Neural cell (in vitro differentiated cells): ENCODE results near the gene VPS8. TPM values are rescaled to one million over a fixed set of nuclear protein-coding genes. Genes with fewer than 3 reads are reported as not detected.

Experiments used
- H2AFZ ChIP-seq: fragments of 200-600, 300-800 bp; sonication (generic), shearing (Covaris generic); 2 replicates; pipeline ENCODE4 v1.6.0; 2014; ENCODE audit warnings: low read depth, mild to moderate bottlenecking, antibody characterized with exemption, low read length, moderate library complexity
- H3F3A ChIP-seq: fragments of 200-600 bp; shearing (Covaris generic); 2 replicates; pipeline ENCODE4 v1.6.1; 2016; ENCODE audit warnings: mild to moderate bottlenecking, moderate library complexity, mixed read lengths, antibody characterized with exemption, low read length; ENCODE audit not compliant: insufficient read depth, poor library complexity, severe bottlenecking
- H3K27ac ChIP-seq: fragments of 200-600, 300-800 bp; sonication (generic), shearing (Covaris generic); 2 replicates; pipeline ENCODE4 v1.5.1; 2014; ENCODE audit warnings: mild to moderate bottlenecking, low read length, moderate library complexity
- H3K27me3 ChIP-seq: fragments of 300-800, 200-600 bp; sonication (generic), shearing (Covaris generic); 2 replicates; pipeline ENCODE4 v1.6.0; 2014; ENCODE audit warnings: mild to moderate bottlenecking, low read depth, low read length, moderate library complexity; ENCODE audit not compliant: insufficient read depth
- H3K36me3 ChIP-seq: fragments of 300-800, 200-600 bp; sonication (generic), shearing (Covaris generic); 2 replicates; pipeline ENCODE4 v1.5.1; 2014; ENCODE audit warnings: mild to moderate bottlenecking, antibody characterized with exemption, low read length, moderate library complexity; ENCODE audit not compliant: insufficient read depth
- H3K4me2 ChIP-seq: fragments of 300-800, 200-600 bp; sonication (generic), shearing (Covaris generic); 2 replicates; pipeline ENCODE4 v1.6.0; 2014; ENCODE audit warnings: mild to moderate bottlenecking, low read length
- H3K4me3 ChIP-seq: fragments of 300-800, 200-600 bp; sonication (generic), shearing (Covaris generic); 2 replicates; pipeline ENCODE4 v1.5.1; 2014; ENCODE audit warnings: mild to moderate bottlenecking, low read length, moderate library complexity
- H3K79me2 ChIP-seq: fragments of 200-600 bp; shearing (Covaris generic); replicated peaks from 2 replicates; pipeline ENCODE4 v1.6.0; 2014; ENCODE audit warnings: mild to moderate bottlenecking, low read length, moderate library complexity; ENCODE audit not compliant: insufficient read depth
- H3K9ac ChIP-seq: fragments of 300-800, 200-600 bp; sonication (generic), shearing (Covaris generic); 2 replicates; pipeline ENCODE4 v1.6.1; 2016; ENCODE audit warnings: mild to moderate bottlenecking, low read length, mixed read lengths
- H3K9me2 ChIP-seq: fragments of 200-600 bp; shearing (Covaris generic); 2 replicates; pipeline ENCODE4 v1.6.1; 2016; ENCODE audit warnings: mild to moderate bottlenecking, low read length, mixed read lengths; ENCODE audit not compliant: insufficient read depth
- H3K9me3 ChIP-seq: fragments of 200-600, 300-800 bp; sonication (generic), shearing (Covaris generic); 2 replicates; pipeline ENCODE4 v1.6.1; 2016; ENCODE audit warnings: mild to moderate bottlenecking, mixed run types, low read length, moderate library complexity, mixed read lengths
- H4K20me1 ChIP-seq: fragments of 200-600 bp; shearing (Covaris generic); 2 replicates; pipeline ENCODE4 v1.6.1; 2016; ENCODE audit warnings: mild to moderate bottlenecking, mixed run types; ENCODE audit not compliant: insufficient read depth
- EP300 ChIP-seq: fragments of 450-650 bp; conservative IDR thresholded peaks from 2 replicates; pipeline ENCODE4 v1.6.1; 2014; ENCODE audit warnings: antibody characterized with exemption, mild to moderate bottlenecking, moderate library complexity; ENCODE audit not compliant: poor library complexity, severe bottlenecking
- EZH2 ChIP-seq: fragments of 200-600, 300-800 bp; shearing (Covaris generic), sonication (generic); IDR thresholded peaks from 2 replicates; pipeline ENCODE4 v1.6.1; 2014; ENCODE audit warnings: antibody characterized with exemption, low read length, borderline replicate concordance, mild to moderate bottlenecking; ENCODE audit not compliant: insufficient read depth, poor library complexity, severe bottlenecking
- MXI1 ChIP-seq: fragments of 450-650 bp; conservative IDR thresholded peaks from 2 replicates; pipeline ENCODE4 v1.6.1; 2014; ENCODE audit warnings: antibody characterized with exemption, mild to moderate bottlenecking; ENCODE audit not compliant: poor library complexity, severe bottlenecking
- POLR2AphosphoS5 ChIP-seq: IDR thresholded peaks from 2 replicates; pipeline ENCODE4 v1.6.1; 2012
- RAD21 ChIP-seq: fragments of 450-650 bp; conservative IDR thresholded peaks from 2 replicates; pipeline ENCODE4 v1.6.1; 2014; ENCODE audit warnings: antibody characterized with exemption, mild to moderate bottlenecking, moderate library complexity
- SMC3 ChIP-seq: fragments of 450-650 bp; conservative IDR thresholded peaks from 2 replicates; pipeline ENCODE4 v1.6.1; 2014; ENCODE audit warnings: antibody characterized with exemption, mild to moderate bottlenecking, moderate library complexity; ENCODE audit not compliant: poor library complexity
- TAF1 ChIP-seq: IDR thresholded peaks from 2 replicates; pipeline ENCODE4 v1.6.1; 2012; ENCODE audit warnings: low read depth
- polyA plus RNA-seq: library from polyadenylated mRNA; depleted of rRNA; stranded (reverse); fragments of >200 nt; gene quantifications from 2 replicates; pipeline ENCODE4 v1.2.3, GENCODE V29; 2014
- TF ChIP-seq, protein P1 (sequence below): IDR thresholded peaks from 2 replicates; pipeline ENCODE4 v1.6.1; 2012; ENCODE audit warnings: borderline replicate concordance
- TF ChIP-seq, protein P2 (sequence below): fragments of 450-650 bp; IDR thresholded peaks from 2 replicates; pipeline ENCODE4 v1.5.1; 2014; ENCODE audit warnings: antibody characterized with exemption, mild to moderate bottlenecking, moderate library complexity; ENCODE audit not compliant: poor library complexity, severe bottlenecking

Gene VPS8
- polyA plus RNA-seq, 1 donor from 2014 or later: 146 TPM

DNA sequence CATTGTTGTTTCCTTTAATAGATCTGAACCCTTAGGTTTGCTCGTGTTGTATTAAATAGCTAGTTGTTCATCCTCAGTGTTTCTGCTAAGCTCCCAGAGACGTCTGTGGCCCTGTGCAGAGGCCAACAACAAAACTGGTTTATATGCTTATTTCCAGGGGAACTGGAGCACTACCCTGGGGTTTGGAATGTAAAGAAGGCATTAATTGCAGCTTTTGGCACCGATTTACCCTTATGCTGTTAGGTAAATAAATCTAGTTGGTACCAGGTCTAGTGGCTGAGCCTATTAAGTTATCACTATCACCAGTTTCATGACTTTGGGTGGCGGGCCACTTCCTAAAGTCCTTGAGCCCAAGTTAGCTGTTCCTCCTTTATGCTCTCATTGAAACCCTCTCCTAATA, 12.0 kb downstream of the VPS8 start:
- TF ChIP-seq, protein P1, sequence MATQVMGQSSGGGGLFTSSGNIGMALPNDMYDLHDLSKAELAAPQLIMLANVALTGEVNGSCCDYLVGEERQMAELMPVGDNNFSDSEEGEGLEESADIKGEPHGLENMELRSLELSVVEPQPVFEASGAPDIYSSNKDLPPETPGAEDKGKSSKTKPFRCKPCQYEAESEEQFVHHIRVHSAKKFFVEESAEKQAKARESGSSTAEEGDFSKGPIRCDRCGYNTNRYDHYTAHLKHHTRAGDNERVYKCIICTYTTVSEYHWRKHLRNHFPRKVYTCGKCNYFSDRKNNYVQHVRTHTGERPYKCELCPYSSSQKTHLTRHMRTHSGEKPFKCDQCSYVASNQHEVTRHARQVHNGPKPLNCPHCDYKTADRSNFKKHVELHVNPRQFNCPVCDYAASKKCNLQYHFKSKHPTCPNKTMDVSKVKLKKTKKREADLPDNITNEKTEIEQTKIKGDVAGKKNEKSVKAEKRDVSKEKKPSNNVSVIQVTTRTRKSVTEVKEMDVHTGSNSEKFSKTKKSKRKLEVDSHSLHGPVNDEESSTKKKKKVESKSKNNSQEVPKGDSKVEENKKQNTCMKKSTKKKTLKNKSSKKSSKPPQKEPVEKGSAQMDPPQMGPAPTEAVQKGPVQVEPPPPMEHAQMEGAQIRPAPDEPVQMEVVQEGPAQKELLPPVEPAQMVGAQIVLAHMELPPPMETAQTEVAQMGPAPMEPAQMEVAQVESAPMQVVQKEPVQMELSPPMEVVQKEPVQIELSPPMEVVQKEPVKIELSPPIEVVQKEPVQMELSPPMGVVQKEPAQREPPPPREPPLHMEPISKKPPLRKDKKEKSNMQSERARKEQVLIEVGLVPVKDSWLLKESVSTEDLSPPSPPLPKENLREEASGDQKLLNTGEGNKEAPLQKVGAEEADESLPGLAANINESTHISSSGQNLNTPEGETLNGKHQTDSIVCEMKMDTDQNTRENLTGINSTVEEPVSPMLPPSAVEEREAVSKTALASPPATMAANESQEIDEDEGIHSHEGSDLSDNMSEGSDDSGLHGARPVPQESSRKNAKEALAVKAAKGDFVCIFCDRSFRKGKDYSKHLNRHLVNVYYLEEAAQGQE: no peak
- TF ChIP-seq MXI1 (no peak), EP300 (no peak), POLR2AphosphoS5 (no peak), TAF1 (no peak), RAD21 (no peak), EZH2 (no peak), SMC3 (no peak)
- TF ChIP-seq, protein P2, sequence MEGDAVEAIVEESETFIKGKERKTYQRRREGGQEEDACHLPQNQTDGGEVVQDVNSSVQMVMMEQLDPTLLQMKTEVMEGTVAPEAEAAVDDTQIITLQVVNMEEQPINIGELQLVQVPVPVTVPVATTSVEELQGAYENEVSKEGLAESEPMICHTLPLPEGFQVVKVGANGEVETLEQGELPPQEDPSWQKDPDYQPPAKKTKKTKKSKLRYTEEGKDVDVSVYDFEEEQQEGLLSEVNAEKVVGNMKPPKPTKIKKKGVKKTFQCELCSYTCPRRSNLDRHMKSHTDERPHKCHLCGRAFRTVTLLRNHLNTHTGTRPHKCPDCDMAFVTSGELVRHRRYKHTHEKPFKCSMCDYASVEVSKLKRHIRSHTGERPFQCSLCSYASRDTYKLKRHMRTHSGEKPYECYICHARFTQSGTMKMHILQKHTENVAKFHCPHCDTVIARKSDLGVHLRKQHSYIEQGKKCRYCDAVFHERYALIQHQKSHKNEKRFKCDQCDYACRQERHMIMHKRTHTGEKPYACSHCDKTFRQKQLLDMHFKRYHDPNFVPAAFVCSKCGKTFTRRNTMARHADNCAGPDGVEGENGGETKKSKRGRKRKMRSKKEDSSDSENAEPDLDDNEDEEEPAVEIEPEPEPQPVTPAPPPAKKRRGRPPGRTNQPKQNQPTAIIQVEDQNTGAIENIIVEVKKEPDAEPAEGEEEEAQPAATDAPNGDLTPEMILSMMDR: no peak
- H3K9me3 ChIP-seq: no peaks in the 10 kb centered on the region
- no peaks in the 10 kb centered on the region for H3K9me2 ChIP-seq
- no peak overlapping the region for H3K4me3 ChIP-seq
- no peak overlapping the region for H3K27ac ChIP-seq
- no peak overlapping the region for H3K9ac ChIP-seq
- no peaks in the 10 kb centered on the region for H3K79me2 ChIP-seq
- H3K27me3 ChIP-seq: no peaks in the 10 kb centered on the region
- H3F3A ChIP-seq: no peaks in the 10 kb centered on the region
- no peak overlapping the region for H2AFZ ChIP-seq
- peaks cover 2% of the 10 kb centered on the region for H3K36me3 ChIP-seq
- H4K20me1 ChIP-seq: no peaks in the 10 kb centered on the region
- no peak overlapping the region for H3K4me2 ChIP-seq

DNA sequence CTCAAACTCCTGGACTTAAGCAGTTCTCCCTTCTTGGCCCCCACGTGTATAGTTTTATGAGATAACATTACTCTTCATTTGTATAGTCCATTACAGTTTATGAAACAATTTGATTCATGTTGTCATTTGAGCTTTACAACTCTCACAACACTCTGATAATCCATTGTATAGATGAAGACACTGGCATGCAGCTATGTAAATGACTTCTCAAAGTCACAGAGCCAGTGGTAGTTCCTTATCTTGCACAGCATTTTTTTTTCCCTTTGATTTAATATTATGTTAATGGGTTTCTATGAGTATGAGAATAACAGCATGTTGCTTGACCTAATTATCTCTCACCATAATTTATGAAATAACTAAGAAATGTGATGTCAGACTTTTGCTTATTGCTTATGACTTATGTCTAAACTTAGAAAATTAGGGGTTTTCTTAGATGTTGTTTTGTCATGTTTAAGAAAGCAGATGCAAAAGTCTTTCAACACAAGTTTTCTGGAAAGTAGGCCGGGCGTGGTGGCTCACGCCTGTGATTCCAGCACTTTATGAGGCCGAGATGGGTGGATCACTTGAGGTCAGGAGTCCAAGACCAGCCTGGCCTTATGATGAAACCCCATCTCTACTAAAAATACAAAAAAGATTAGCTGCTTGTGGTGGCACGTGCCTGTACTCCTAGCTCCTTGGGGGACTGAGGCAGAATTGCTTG, 13.3 kb downstream of the VPS8 start:
- Histone ChIP-seq H3K4me2 (no peak overlapping the region), H3K9me2 (no peaks in the 10 kb centered on the region), H3F3A (no peaks in the 10 kb centered on the region), H4K20me1 (no peaks in the 10 kb centered on the region), H3K9me3 (no peaks in the 10 kb centered on the region), H3K79me2 (no peaks in the 10 kb centered on the region), H3K27me3 (no peaks in the 10 kb centered on the region), H3K9ac (no peak overlapping the region), H3K4me3 (no peak overlapping the region), H3K27ac (no peak overlapping the region), H3K36me3 (peaks cover 8% of the 10 kb centered on the region), H2AFZ (no peak overlapping the region)
- TF ChIP-seq TAF1 (no peak), EP300 (no peak), POLR2AphosphoS5 (no peak), SMC3 (no peak), RAD21 (no peak), MXI1 (no peak), EZH2 (no peak)
- TF ChIP-seq, protein P1: no peak
- TF ChIP-seq, protein P2: no peak
